ENCODE data around the gene WDFY4. TPM values are rescaled to one million over a fixed set of nuclear protein-coding genes. Genes with fewer than 3 reads are reported as not detected.

WDFY4 gene
- total RNA-seq, 1 donor from 2014 or later, result 0.41 TPM

DNA sequence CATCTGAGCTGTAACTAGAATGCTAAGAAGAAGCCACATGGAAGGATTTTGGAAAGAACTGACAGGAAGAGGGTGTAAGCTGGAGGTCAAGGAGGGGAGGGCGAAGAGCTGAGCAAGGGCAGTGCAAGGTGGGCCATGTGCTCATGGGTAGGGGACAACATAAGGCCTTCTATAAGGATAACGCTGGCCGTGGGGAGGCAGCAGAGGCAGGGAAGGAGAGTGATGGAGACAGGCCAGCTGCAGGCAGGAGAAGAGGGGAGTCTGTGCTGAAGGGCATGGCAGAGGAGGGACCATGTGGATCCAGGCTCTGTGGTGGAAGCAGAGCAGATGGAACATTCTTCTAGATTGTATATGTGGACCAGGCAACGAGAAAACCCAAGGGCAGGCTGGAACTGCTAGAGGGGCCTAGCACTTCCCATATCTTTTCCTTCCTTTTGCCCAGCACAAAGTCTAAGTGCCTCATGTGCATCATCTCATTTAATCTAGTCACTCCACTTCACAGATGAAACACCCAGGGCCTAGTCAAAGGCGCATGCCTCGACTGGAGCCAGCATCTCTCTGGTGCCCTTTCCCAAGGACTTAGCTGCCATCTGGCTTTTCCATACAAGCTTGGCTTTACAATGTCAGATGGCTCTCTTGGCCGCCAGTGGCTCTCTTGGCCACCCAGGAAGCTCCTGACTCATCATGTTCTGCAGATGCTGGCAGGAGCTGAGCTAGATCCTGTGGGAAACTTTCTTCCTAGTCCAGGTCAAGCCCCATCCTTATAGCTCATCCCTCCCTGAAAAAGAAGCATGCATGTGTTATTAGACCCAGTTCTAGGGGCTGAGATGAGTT, 248.4 kb downstream of the WDFY4 start:
- DNase-seq (ENCODE audit: extremely low read depth, low read depth, low spot score), result no peak

- no peak for DNase-seq (ENCODE audit: extremely low read depth, low read depth, low spot score)
Observed at GRCh38 chr10:48934672-48935501, 250.2 kb downstream of the WDFY4 start.

- no peak for DNase-seq (ENCODE audit: extremely low read depth, low read depth, low spot score)
Observed at GRCh38 chr10:48935577-48935976, 250.9 kb downstream of the WDFY4 start.

GRCh38 chr10:48937796-48938195, 253.1 kb downstream of the WDFY4 start:
- no peak for DNase-seq (ENCODE audit: extremely low read depth, low read depth, low spot score)

DNA sequence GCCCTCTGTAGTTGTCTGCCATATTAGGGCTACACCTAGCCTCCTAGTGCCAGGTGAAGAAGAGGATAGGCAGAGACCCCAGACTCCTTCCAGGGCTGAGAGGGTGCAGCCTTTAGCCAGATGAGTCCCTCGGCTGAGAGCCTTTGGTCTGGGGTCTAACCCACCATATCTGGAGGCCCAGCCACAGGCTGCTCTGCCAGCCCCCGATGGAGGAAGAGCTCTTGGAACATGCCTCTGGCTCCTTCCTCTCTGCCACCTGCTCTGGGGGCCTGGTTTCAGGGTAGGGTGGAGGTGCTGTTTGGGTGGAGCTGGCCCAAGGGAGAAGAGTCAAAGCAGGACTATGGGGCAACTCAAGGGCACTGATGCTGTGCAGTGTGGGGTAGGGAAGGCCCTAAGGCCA, 253.6 kb downstream of the WDFY4 start:
- no peak for DNase-seq (ENCODE audit: extremely low read depth, low read depth, low spot score)

DNA sequence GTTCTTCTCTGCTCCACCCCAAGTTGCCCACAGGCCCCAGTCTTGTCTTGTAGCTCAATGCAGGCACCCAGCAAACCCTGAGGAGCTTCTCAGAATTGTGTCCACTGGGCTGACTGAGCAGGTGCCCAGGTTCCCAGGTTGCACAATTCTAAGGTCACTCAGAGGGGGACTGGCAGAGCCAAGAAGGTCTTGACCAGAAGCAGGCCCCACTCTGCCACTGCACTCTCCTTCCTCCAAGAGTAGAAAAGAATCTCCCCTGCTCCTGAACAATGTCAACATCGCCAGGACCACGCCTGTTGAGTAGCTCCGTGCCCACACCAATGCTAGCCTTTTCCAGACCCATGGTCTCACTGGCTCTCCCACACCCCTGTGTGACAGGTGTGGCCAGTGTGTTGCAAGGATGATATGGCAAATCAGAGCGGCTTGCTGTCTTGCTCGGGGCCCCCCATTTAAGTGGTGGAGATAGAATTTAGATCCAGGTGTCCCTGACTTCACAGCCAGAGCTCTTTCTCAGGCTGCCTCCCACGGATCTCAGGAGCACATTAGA, 254.4 kb downstream of the WDFY4 start:
- DNase-seq (ENCODE audit: extremely low read depth, low read depth, low spot score), result no peak

GRCh38 chr10:48939790-48940325, 255.2 kb downstream of the WDFY4 start, which contains the start of gene LRRC18:
Gene LRRC18 (minus strand): TSS chr10:48939840. CDS start chr10:48914155, 25,685 bp downstream.
- no peak for DNase-seq (ENCODE audit: extremely low read depth, low read depth, low spot score)

GRCh38 chr10:48940372-48940771, 255.7 kb downstream of the WDFY4 start:
- DNase-seq (ENCODE audit: extremely low read depth, low read depth, low spot score), result no peak

DNA sequence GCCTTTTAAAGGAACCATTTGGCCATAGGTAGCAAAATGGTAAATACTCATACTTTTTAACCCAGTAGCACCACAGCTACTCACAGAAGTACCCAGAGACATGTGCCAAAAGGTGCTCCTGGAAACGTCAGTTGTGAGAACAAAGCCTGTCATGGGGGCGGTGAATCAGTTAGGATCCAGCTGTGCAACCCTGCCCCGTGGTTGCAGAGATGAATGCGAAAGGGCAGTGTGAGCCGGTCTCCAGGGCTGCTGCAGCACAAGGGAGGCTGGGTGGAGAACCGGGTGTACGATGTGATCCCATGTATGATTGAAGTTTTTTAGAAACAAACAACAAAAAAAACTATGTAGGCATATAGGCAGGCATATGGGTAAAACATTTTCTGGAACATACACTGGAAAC, 256.3 kb downstream of the WDFY4 start:
- DNase-seq (ENCODE audit: extremely low read depth, low read depth, low spot score), result no peak

GRCh38 chr10:48941427-48942075, 256.9 kb downstream of the WDFY4 start:
- no peak for DNase-seq (ENCODE audit: extremely low read depth, low read depth, low spot score)

- no peak for DNase-seq (ENCODE audit: extremely low read depth, low read depth, low spot score)
Observed at GRCh38 chr10:48943096-48943495, 258.4 kb downstream of the WDFY4 start.

DNA sequence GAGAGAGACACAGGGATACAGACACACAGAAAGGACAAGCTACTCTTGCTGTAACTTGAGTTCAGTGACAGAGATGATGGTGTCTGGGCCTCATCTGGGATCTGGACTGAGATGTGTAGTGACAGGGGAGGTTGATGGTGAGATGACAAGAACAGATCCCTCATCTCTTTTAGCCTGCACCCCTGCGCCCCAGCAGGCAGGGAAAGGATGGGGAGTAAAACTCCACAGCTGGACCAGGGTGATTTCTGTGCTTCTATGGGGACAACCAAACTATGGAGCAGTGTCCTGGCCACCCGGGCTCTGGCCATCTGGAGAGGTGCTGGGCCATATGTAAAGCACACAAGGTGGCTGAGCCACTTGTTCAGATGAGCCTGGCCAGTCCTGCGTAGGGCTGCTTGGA, 259.5 kb downstream of the WDFY4 start:
- no peak for DNase-seq (ENCODE audit: extremely low read depth, low read depth, low spot score)

GRCh38 chr10:48945441-48946130, 260.9 kb downstream of the WDFY4 start:
- DNase-seq (ENCODE audit: extremely low read depth, low read depth, low spot score), result no peak

DNA sequence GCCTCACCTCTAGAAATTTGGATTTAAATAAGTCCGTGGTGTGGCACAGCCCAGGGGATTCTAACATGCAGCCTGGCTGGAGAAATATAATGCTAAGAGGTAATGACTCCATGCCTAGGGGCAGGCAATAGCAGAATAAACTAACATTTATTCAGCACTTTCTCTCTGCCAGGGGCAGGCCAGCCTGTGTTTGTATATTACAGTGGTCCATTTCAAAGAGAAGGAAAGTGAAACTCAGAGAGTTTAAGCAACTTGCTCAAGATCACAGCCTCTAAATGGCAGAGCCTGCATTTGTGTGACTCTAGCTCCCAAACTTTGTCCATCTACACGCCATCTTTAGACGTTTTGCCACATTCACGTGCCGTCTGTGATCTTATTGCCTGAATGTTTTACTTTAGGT, 261.7 kb downstream of the WDFY4 start:
- no peak for DNase-seq (ENCODE audit: extremely low read depth, low read depth, low spot score)

DNA sequence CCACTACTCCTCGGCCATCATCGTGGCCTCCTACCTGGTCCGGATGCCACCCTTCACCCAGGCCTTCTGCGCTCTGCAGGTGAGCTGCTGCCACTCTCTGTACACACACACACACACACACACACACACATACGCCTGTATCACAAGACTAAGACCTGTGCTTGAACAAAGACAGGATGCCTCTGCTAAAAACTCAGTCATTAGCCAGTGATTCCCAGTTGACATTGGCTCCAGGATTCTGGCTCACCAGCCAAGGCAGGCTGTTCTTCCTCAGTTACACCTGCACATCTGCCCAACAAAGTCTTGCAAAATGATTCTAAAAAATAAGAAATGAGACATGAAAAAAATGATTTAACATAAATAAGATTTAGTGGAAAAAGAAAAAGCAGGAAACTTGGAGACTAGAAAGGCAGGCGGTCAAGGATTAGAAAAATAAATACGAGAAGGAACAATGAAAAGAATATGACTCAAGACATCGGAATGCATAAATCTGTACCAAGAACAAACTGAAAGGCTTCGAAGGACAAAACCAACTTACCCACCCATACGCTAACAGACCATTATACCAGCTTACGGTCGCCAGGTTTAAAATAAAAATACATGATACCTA, 262.3 kb downstream of the WDFY4 start:
- peak; percentile 68 for DNase-seq (ENCODE audit: extremely low read depth, low read depth, low spot score)

DNA sequence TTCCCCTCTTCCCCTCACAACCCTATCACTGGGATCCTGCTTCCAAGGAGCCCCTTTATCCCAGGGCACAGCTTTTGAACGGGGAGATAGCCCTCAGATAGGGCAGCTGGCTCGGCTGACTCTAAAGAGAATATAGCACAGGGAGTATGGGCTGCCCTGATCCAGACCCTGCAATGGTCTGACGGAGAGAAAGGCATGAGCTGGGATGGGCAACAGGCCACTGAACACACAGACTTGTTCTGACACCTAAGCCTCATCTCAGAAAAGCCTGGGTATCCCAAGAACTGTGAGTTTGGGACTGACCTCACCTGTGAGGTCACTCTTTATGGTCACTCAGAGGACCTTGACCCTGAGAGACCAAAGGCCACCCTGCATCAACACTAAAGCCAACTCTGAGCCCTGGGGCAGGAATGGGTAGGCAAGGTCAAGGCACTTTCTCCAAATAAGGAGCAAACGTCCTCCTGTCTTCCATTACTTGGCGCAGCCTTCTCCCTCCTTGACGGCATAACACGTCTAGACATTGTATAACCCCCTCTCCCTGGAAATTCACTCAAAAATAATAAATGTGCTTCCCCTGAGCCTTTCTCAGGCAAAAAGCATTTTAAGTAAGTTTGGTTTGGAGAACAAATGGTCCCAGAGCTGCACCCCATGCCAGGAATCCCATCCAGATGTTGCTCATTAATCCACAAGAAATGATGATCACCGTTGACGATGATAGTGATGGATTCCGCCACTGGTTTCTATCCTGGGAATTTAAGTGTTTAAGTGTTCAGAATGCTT, 263.2 kb downstream of the WDFY4 start:
- DNase-seq (ENCODE audit: extremely low read depth, low read depth, low spot score), result no peak

DNA sequence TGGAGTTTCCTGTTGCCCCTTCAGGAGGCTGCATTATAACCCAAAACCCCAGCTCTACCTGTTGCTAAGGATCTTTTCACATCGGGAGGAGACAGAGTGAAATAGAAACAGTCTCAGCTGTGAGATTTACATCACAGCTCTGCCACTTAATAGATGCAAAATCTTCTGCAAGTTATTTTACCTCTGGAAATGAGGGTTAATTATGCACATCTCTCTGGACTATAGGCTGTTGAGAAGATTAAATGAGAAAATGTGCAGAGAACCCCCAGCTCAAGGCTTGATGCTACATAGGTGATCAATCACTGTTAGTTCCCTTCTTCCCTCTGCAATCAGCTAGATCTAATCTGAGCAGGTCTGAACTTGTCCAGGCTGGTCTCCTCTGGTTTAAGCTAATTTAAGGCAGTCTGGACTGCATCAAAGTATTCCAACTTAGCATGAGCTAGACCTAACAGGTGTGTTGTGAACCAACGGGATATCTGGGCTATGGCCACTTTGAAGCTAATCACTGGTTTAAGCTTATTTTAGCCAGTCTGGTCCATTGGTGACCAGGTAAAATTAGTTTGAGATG, 263.9 kb downstream of the WDFY4 start:
- no peak for DNase-seq (ENCODE audit: extremely low read depth, low read depth, low spot score)

GRCh38 chr10:48951707-48952106, 267.0 kb downstream of the WDFY4 start:
- DNase-seq (ENCODE audit: extremely low read depth, low read depth, low spot score), result no peak

Data from glomerular endothelial cell (primary cell).